GM21717 (cell line): ENCODE results near the gene C12orf57.

Experiments used
- ATAC-seq: cut with Tn5 transposase; IDR thresholded peaks from one replicate; pipeline ENCODE4 v1.9.1; 2021; ENCODE audit warnings: mild to moderate bottlenecking, moderate library complexity; ENCODE audit not compliant: unreplicated experiment

Gene C12orf57

DNA sequence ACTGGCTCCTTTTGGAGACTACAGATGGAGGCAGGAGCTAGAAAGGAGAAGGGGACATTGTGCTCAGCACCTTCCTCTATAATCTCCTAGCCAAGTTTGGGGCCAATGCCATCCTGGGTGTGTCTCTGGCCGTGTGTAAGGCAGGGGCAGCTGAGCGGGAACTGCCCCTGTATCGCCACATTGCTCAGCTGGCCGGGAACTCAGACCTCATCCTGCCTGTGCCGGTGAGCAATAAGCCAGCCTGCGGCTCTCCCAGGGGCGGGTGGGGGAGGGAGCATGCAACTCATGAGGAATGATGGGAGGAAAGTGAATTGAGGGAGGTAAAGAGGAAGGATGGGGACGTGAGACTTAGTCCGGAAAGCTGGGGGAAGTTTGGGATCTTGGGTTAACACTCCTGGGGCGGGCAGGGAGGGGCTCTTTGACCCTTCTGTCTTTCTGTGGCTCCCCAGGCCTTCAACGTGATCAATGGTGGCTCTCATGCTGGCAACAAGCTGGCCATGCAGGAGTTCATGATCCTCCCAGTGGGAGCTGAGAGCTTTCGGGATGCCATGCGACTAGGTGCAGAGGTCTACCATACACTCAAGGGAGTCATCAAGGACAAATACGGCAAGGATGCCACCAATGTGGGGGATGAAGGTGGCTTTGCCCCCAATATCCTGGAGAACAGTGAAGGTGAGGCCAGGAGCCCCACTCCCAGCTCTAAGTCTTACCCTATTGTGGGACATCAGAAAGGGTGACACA is 26.2 kb upstream of the C12orf57 start:
- no peak for ATAC-seq

DNA sequence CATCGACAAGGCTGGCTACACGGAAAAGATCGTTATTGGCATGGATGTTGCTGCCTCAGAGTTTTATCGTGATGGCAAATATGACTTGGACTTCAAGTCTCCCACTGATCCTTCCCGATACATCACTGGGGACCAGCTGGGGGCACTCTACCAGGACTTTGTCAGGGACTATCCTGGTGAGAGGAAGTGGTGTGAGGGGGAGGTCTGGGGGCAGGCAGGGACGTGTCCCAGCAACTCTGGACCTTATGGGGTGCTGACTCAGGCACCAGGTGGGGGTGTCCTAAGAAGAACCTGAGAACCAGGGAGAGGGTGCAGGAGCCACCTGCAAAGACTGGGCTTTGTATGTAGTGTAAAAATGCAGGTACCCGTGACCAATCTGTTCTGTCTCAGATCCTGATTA is 24.2 kb upstream of the C12orf57 start:
- ATAC-seq, result no peak

DNA sequence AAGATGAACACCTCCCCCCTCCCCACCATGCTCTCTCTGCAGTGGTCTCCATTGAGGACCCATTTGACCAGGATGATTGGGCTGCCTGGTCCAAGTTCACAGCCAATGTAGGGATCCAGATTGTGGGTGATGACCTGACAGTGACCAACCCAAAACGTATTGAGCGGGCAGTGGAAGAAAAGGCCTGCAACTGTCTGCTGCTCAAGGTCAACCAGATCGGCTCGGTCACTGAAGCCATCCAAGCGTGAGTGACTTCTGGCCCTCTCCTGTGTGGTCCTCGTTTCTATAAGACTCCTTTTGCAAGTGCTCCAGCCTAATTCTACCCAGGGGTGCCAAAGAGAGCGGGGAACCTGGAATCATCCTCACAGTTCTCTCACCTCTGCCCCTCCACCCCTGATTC is 22.3 kb upstream of the C12orf57 start:
- no peak for ATAC-seq

DNA sequence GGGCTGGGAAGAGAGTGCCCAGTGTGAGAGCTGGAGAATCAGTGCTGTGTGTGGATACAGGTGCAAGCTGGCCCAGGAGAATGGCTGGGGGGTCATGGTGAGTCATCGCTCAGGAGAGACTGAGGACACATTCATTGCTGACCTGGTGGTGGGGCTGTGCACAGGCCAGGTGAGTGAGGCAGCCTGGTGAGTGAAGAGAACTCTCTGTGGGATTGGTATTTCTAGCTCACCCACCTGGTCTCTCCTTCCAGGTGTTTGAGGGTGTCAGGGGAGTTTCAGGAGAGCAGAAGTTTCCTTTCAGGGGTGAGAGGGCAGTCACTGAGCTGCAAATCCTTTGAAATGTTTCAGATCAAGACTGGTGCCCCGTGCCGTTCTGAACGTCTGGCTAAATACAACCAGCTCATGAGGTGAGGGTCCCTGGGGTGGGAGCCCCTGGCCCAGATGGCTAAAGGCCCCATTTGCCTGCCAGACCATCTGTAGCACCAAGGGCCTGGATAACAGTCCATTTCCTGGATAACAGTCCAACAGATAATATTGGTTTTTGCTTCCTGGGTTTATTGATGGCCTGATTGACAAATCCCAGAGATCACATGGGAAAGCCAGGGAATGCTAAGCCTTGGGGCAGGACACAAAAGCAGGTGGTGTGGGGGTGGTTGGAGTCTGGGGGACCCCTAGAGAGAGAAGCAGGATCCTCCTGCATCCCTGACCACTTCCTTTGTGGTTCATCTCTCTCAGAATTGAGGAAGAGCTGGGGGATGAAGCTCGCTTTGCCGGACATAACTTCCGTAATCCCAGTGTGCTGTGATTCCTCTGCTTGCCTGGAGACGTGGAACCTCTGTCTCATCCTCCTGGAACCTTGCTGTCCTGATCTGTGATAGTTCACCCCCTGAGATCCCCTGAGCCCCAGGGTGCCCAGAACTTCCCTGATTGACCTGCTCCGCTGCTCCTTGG is 21.6 kb upstream of the C12orf57 start:
- no peak for ATAC-seq

DNA sequence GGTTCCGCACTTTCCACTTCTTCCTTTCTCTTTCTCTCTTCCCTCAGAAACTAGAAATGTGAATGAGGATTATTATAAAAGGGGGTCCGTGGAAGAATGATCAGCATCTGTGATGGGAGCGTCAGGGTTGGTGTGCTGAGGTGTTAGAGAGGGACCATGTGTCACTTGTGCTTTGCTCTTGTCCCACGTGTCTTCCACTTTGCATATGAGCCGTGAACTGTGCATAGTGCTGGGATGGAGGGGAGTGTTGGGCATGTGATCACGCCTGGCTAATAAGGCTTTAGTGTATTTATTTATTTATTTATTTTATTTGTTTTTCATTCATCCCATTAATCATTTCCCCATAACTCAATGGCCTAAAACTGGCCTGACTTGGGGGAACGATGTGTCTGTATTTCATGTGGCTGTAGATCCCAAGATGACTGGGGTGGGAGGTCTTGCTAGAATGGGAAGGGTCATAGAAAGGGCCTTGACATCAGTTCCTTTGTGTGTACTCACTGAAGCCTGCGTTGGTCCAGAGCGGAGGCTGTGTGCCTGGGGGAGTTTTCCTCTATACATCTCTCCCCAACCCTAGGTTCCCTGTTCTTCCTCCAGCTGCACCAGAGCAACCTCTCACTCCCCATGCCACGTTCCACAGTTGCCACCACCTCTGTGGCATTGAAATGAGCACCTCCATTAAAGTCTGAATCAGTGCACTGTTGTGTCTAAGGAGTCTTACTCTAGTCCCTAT is 20.7 kb upstream of the C12orf57 start:
- no peak for ATAC-seq

DNA sequence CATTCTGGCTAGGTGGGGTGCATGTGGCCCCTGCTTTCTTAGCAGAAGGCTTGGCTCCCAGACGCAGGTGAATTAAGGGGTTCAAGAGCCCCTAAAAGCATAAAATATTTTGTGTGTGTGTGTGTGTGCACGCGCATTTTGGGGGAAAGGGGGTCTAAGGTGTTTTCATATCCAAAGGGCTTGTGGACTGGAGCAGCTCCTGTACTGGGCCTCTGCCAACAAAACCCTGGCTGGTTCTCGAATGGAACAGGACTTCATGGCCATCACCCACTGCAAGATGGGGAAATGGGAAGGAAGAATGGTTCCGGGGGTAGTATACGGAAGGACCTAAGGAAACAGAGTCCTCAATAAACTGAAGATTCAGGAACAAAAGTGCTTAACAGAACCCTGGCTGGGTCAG is 20.0 kb upstream of the C12orf57 start:
- ATAC-seq, result no peak

DNA sequence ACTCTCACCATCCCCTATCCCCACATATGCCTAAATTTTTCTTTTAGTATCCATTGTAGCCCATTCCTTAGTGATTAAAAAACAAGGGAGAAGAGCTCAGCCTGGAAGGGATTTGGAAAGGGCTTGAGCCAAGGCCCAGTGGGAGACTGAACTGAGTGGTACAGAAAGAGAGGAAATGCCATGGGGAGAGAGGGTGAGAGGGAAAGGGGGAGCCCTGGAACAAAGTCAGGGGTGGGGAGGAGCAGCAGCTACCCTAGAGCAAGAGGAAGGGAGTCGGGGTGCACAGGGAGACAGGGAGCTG is 18.6 kb upstream of the C12orf57 start:
- no peak for ATAC-seq

DNA sequence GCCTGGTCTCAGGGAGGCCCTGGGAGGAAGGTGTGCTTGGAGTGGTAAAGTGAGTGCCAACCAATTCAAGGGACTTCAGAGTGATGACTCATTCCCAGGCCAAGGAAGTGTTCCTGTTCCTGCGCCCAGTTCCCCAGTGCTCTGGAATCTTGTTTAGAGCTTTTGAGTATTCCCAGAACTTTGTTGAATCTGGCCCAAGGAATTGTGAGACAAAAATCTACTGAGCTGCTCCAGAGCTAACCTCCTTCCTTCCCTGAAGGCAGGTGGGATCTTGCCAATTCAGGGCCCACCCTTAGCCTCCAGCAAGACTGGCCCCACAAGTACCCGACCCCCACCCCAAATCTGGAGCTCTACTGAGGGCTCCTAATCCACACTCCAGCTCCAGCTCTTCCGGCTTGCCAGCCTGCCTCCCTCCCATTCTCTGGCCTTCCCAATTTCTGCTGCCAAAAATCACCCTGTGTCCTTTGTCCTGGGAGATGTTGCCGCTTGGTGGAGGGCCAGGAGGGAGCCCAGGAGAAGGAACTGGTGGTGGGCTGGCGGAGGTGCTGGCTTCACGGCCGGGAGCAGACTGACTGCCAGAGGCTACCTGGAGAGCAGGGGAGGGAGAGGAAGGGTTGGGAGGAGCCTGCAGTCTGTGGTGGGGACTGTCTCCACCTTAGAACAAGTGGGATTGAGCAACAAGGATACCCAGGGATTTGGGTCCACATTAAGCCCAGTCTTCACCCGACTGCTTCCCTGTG is 18.1 kb upstream of the C12orf57 start:
- no peak for ATAC-seq

DNA sequence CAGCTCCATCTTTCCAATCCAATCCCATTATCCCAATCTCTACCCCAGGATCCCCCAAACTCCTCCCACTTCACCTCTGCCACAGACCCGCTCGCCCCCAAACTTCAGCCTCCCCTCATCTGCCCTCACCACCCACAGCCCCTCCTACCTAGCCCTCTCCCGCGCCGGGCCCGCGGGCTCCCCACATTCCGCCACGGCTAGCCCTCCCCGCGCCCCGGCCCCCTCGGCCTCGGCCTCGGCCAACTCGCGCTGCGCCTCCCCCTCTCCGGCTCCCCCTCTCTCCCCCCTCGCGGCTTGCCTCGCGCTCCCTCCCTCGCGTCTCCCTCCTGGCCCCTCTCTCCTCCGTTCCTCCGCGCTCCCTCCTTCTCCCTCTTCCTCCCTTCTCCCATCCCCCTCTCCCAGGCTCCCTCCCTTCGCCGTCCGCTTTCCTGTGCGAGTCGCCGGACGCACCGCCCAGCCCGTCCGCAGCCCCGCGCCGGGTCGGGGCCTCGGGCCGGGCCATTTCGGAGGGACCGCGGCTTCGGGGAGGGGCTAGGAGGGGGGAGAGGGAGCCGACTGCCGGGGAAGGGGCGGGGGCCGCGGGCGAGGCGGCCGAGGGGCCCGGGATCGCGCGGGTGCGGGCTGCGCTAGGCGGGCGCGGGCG is 16.3 kb upstream of the C12orf57 start, which contains the start of gene ATN1:
ATN1 (plus strand) TSS at position 581 of the 643 bp plus-strand sequence. CDS start 6,043 bp downstream, outside the sequence.
- no peak for ATAC-seq

DNA sequence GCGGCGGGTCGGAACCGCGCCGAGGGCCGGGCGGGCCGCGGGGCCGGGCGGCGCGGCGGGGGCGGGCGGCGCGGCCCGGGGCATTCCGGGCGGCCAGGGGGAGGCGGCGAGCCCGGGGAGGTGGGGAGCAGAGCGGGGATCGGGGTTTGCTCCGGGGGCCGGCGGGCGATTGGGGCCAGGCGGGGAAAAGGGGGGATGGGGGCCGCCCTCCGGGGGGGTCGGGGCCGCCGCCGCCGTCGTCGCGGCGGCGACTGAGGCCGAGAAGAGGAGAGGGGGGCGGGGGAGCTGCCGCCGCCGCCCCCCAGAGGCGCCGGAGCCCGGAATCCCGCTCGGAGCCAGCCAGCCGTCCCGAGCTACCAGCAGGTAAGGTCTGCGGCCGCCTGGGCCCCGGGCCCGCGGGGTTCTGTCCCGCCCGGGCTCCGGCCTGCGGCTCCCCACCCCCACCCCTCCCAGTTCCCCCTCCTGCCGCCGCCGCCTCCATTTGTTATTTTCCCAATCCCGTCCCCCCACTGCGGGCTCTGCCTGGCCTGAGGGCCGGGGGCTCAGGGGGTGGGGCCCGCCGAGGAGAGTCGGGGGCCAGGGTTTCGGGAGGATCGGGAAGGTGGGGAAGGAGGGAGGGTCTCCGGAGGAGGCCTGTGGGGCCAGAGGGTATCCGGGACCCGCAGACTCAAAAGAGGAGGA is 15.7 kb upstream of the C12orf57 start:
- ATAC-seq, result no peak

DNA sequence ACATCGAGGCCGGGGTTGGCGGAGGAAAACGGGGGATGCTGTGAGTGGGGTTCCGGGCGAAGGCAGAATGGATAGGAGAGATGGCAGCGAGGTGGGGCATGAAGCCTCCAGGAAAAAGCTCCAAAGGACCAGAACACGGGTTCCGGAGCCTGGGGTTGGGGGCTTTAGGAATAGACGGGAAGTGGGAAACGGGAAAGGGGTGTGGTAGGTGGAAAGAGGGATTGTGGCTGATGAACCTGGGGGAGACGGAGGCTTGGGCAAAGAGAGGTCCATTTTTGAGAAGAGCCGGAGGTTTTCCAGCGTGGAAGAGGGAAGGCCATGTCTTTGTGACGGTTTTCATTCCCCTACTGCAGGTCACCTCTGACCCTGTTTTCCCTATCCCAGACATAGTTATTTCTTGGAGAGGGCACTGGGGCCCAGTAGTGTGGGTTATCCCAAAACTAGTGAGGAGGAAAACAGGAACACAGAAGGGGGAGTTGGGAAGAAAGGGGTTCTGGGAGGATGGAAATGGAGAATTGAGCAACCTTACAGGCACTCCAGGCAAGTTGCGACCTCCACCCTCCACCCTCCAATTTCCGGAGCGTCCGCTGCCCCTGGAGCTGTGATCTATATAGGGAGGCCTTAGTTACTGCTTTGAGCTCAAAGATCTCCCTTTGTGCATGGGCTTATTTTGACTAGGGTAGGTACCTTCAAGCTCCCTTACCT is 15.0 kb upstream of the C12orf57 start:
- ATAC-seq, result no peak

DNA sequence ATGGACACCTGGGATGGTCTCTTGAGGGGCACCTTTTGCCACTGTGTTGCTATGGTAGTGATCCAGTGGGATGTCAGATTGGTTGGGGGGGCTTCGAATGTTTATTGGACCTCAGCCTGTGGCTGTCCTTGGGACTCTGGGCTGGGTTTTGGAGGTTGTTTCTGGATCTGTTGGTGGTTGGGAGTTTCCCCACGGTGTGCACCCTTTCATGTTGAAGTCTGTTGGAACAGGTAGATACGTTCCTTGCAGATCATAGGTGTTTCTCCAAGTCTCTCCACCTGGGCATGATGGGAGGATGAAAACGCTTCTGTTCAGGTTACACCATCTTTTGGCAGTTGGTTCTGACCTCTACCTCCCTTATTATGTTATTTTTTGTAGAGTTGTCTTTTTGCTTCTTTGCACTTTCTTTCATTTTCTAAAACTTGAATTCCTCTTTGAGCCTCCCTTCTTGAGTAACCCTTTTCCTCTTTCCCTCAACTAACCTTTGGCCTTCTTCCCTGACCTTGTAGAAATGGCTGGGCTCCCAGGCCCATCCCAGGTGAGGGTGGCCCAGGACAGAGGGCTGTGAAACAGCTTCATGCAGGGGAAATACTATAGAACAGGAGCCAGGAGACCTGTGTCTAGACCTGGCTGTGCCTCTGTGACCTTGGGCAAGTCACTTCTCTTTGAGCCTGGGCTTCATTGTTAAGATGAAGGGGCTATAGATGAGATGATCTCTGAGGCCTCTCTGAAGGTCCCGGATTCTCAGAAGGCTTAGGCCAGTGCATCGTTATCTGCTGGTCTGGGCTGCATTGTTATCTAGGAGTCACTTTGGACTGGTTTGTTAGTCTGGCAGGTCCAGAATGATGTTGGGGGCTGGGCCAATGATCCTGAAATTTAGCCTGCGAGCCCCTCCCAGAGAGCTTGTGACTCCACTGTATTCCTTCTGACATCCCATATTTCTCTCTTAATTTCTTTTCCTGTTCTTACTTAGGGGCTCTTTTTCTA is 14.1 kb upstream of the C12orf57 start:
- no peak for ATAC-seq

DNA sequence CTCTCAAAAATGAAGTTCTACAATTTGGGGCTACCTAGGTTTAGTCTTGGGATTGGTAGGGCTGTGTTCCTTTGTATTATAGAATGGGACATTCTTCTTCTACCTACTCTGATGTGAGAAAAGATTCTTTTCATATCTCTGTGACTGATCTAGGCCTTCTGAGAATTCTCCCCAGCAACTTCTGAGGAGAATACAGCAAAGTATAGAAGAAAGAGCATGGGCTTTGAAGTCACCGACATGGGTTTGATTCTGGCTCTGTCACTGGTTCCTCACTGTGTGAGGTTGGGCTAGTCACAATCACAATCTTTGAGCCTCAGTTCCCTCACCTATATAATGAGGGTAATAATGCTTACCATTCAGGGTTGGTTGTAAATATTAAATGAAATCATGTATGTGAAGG is 11.1 kb upstream of the C12orf57 start:
- ATAC-seq, result no peak

DNA sequence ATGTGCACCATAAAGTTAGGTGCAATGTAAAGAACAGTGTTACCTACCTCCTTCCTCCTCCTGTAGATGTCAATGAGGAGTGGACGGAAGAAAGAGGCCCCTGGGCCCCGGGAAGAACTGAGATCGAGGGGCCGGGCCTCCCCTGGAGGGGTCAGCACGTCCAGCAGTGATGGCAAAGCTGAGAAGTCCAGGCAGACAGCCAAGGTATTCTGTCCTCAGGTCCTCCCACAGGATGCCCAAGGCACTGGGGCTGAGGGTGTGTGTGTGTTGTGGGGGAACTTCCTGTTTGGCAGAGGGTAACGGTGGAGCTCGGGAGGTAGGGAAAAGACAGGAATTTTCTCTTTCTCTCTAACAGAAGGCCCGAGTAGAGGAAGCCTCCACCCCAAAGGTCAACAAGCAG is 9.7 kb upstream of the C12orf57 start:
- ATAC-seq, result no peak

DNA sequence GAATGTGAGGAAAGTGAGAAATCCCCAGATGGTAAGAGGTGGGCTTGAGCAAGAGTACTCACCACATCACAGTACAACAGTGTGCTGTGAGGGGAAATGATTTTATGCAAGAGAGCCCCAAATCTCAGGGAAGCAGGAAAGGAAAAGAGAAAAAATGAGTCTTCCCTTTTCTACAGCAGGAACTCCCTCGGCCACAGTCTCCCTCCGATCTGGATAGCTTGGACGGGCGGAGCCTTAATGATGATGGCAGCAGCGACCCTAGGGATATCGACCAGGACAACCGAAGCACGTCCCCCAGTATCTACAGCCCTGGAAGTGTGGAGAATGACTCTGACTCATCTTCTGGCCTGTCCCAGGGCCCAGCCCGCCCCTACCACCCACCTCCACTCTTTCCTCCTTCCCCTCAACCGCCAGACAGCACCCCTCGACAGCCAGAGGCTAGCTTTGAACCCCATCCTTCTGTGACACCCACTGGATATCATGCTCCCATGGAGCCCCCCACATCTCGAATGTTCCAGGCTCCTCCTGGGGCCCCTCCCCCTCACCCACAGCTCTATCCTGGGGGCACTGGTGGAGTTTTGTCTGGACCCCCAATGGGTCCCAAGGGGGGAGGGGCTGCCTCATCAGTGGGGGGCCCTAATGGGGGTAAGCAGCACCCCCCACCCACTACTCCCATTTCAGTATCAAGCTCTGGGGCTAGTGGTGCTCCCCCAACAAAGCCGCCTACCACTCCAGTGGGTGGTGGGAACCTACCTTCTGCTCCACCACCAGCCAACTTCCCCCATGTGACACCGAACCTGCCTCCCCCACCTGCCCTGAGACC is 8.2 kb upstream of the C12orf57 start:
- no peak for ATAC-seq

DNA sequence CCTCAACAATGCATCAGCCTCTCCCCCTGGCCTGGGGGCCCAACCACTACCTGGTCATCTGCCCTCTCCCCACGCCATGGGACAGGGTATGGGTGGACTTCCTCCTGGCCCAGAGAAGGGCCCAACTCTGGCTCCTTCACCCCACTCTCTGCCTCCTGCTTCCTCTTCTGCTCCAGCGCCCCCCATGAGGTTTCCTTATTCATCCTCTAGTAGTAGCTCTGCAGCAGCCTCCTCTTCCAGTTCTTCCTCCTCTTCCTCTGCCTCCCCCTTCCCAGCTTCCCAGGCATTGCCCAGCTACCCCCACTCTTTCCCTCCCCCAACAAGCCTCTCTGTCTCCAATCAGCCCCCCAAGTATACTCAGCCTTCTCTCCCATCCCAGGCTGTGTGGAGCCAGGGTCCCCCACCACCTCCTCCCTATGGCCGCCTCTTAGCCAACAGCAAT is 7.6 kb upstream of the C12orf57 start:
- ATAC-seq, result no peak
